ENCODE results near the gene ATP6V1D. TPM values are rescaled to one million over a fixed set of nuclear protein-coding genes. Genes with fewer than 3 reads are reported as not detected.

ATP6V1D gene
- total and polyA plus RNA-seq, 4 donors = 49.6 to 134 (median 60.2) TPM

GRCh38 chr14:67392123-67392522 is 32.5 kb upstream of the ATP6V1D start:
- Histone ChIP-seq H3K9ac (ENCODE audit: insufficient read depth in 1 of 2, low read length in 2 of 2) (no peak overlapping the region), H3K4me1 (ENCODE audit: control insufficient read depth in 5 of 5, insufficient read depth in 5 of 5, low read length in 5 of 5) (peaks cover 0 to 10% (median 0%) of the 10 kb centered on the region in 5 donors), H3K36me3 (ENCODE audit: control insufficient read depth in 4 of 4, insufficient read depth in 4 of 4, low read length in 4 of 4) (peaks cover 0 to 2% (median under 1%) of the 10 kb centered on the region in 4 donors), H3K4me3 (no peak overlapping the region), H3K9me3 (ENCODE audit: control insufficient read depth in 4 of 4, insufficient read depth in 3 of 4, low read length in 3 of 4) (no peaks in the 10 kb centered on the region), H3K27me3 (ENCODE audit: control insufficient read depth in 3 of 3, insufficient read depth in 3 of 3, low read length in 2 of 3) (no peaks in the 10 kb centered on the region), H3K27ac (ENCODE audit: low read depth in 1 of 2, low read length in 1 of 2) (no peak overlapping the region)
- 73 to 84% methylated on average over 3 of the region's 3 CpGs for WGBS, 2 donors
- DNase-seq (peak in 1 of 3 donors; percentile 50), ATAC-seq (ENCODE audit: insufficient read depth, low FRiP score) (no peak)
- no peak for TF ChIP-seq CTCF (IDR thresholded peaks at IDR 0.05; ENCODE audit: control extremely low read depth, extremely low read depth)

GRCh38 chr14:67391268-67391667 is 31.7 kb upstream of the ATP6V1D start:
- no peaks in the 10 kb centered on the region for H3K9me3 ChIP-seq (ENCODE audit: control insufficient read depth in 4 of 4, insufficient read depth in 3 of 4, low read length in 3 of 4)
- H3K4me1 ChIP-seq (ENCODE audit: control insufficient read depth in 5 of 5, insufficient read depth in 5 of 5, low read length in 5 of 5) = peaks cover 0 to 10% (median 0%) of the 10 kb centered on the region in 5 donors
- no peak for TF ChIP-seq CTCF (IDR thresholded peaks at IDR 0.05; ENCODE audit: control extremely low read depth, extremely low read depth)
- H3K4me3 ChIP-seq = no peak overlapping the region
- no peak for ATAC-seq (ENCODE audit: insufficient read depth, low FRiP score)
- H3K9ac ChIP-seq (ENCODE audit: insufficient read depth in 1 of 2, low read length in 2 of 2) = no peak overlapping the region
- no peaks in the 10 kb centered on the region for H3K27me3 ChIP-seq (ENCODE audit: control insufficient read depth in 3 of 3, insufficient read depth in 3 of 3, low read length in 2 of 3)
- no peak for DNase-seq
- no peak overlapping the region for H3K27ac ChIP-seq (ENCODE audit: low read depth in 1 of 2, low read length in 1 of 2)
- peaks cover 0 to 4% (median 1%) of the 10 kb centered on the region in 4 donors for H3K36me3 ChIP-seq (ENCODE audit: control insufficient read depth in 4 of 4, insufficient read depth in 4 of 4, low read length in 4 of 4)
- 24 to 67% methylated on average over 6 of the region's 6 CpGs for WGBS, 2 donors

- Histone ChIP-seq H3K9me3 (ENCODE audit: control insufficient read depth in 4 of 4, insufficient read depth in 3 of 4, low read length in 3 of 4) (no peaks in the 10 kb centered on the region), H3K4me1 (ENCODE audit: control insufficient read depth in 5 of 5, insufficient read depth in 5 of 5, low read length in 5 of 5) (peaks cover 0 to 10% (median 0%) of the 10 kb centered on the region in 5 donors), H3K27me3 (ENCODE audit: control insufficient read depth in 3 of 3, insufficient read depth in 3 of 3, low read length in 2 of 3) (no peaks in the 10 kb centered on the region), H3K4me3 (no peak overlapping the region), H3K36me3 (ENCODE audit: control insufficient read depth in 4 of 4, insufficient read depth in 4 of 4, low read length in 4 of 4) (peaks cover 2 to 8% (median 7%) of the 10 kb centered on the region in 4 donors), H3K27ac (ENCODE audit: low read depth in 1 of 2, low read length in 1 of 2) (no peak overlapping the region), H3K9ac (ENCODE audit: insufficient read depth in 1 of 2, low read length in 2 of 2) (no peak overlapping the region)
- 84 to 100% methylated on average over 1 of the region's 1 CpG for WGBS, 2 donors
- no peak for DNase-seq
- no peak for TF ChIP-seq CTCF (IDR thresholded peaks at IDR 0.05; ENCODE audit: control extremely low read depth, extremely low read depth)
- no peak for ATAC-seq (ENCODE audit: insufficient read depth, low FRiP score)
These were observed 30.4 kb upstream of the ATP6V1D start for GRCh38 chr14:67389811-67390534.

Measured in lung (tissue), 12 donors.